ENCODE results near the gene DDIT4.

DDIT4 gene

DNA sequence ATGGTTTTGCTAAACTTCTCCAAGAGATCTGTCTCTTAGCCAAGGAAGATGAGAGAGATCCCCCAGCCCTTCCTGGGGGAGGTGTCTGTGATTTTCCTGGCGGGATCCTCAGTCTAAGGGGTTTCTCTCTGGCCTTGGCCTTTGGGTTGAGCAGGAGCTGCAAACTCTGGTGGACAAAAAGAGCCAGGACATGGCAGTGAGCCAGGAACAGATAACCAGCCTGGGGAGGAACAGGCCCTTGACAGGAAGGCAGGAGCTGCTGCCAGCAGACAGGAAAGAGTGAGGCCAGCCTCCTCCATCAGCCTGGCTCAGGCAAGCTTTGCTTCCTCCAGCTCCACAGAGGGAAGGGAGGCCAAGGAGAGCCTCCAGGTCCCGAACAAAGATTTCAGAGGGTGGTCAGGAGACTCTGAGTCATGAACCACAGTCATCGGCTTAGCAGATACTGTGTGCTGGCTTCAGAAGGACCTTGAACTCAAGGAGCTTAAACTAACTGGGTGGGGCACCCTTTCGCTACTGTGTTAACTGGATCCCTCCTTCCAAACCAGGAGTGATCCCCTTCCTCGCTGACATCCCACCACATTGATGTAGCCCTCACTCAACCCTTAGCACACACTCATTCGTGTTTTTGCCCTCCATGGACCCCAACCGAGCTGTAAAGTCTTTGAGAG, 34.7 kb downstream of the DDIT4 start:
- no peak for TF ChIP-seq CTCF (IDR thresholded peaks at IDR 0.05; ENCODE audit: low read depth, low read length, missing control alignments)
- no peak overlapping the region for H3K4me3 ChIP-seq (ENCODE audit: low read depth, low read length)
- DNase-seq (ENCODE audit: low read depth): no peak
- in situ Hi-C loops (cut with HindIII; ENCODE audit: low sequenced_read_pairs): loop anchor here (25.0 kb wide), 1 partner anchor 421 kb away; no protein-coding TSS in a partner anchor

- no peak for TF ChIP-seq CTCF (IDR thresholded peaks at IDR 0.05; ENCODE audit: low read depth, low read length, missing control alignments)
- in situ Hi-C loops (cut with HindIII; ENCODE audit: low sequenced_read_pairs): loop anchor here (25.0 kb wide), 1 partner anchor 422 kb away; no protein-coding TSS in a partner anchor
- no peak overlapping the region for H3K4me3 ChIP-seq (ENCODE audit: low read depth, low read length)
- DNase-seq (ENCODE audit: low read depth): no peak
These were observed 35.8 kb downstream of the DDIT4 start for GRCh38 chr10:72309290-72310240.

- in situ Hi-C loops (cut with HindIII; ENCODE audit: low sequenced_read_pairs): loop anchor here (25.0 kb wide), 1 partner anchor 423 kb away; no protein-coding TSS in a partner anchor
- H3K4me3 ChIP-seq (ENCODE audit: low read depth, low read length): no peak overlapping the region
- no peak for DNase-seq (ENCODE audit: low read depth)
- no peak for TF ChIP-seq CTCF (IDR thresholded peaks at IDR 0.05; ENCODE audit: low read depth, low read length, missing control alignments)
These were observed 36.5 kb downstream of the DDIT4 start for GRCh38 chr10:72310241-72310633.

DNA sequence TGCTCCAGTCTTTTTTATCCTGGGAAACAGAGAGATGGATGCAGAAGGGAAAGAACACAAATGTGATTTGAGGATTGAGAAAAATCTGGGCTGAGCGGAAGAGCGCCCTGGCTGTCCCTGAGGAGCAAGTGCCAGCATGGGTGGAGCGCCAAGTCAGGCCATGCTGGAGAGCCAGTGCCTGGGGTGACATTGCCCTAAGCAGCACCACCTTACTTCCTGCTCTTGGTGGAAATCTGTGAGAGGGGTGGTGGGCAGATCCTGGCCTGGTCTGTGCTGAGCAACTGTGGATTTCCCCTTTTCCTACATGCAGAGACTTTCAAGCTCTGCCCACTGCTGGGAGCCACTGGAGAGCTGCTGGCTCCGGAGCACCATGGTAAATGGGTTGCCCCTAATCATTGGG, 36.9 kb downstream of the DDIT4 start:
- DNase-seq (ENCODE audit: low read depth): no peak
- in situ Hi-C loops (cut with HindIII; ENCODE audit: low sequenced_read_pairs): loop anchor here (25.0 kb wide), 1 partner anchor 423 kb away; no protein-coding TSS in a partner anchor
- TF ChIP-seq CTCF (IDR thresholded peaks at IDR 0.05; ENCODE audit: low read depth, low read length, missing control alignments): no peak
- no peak overlapping the region for H3K4me3 ChIP-seq (ENCODE audit: low read depth, low read length)

- no peak for DNase-seq (ENCODE audit: low read depth)
- in situ Hi-C loops (cut with HindIII; ENCODE audit: low sequenced_read_pairs): loop anchor here (25.0 kb wide), 1 partner anchor 424 kb away; no protein-coding TSS in a partner anchor
- TF ChIP-seq CTCF (IDR thresholded peaks at IDR 0.05; ENCODE audit: low read depth, low read length, missing control alignments): no peak
- H3K4me3 ChIP-seq (ENCODE audit: low read depth, low read length): no peak overlapping the region
These were observed 37.9 kb downstream of the DDIT4 start for GRCh38 chr10:72311667-72312066.

- in situ Hi-C loops (cut with HindIII; ENCODE audit: low sequenced_read_pairs): loop anchor here (25.0 kb wide), 1 partner anchor 426 kb away; no protein-coding TSS in a partner anchor
- H3K4me3 ChIP-seq (ENCODE audit: low read depth, low read length): no peak overlapping the region
These were observed 39.2 kb downstream of the DDIT4 start for GRCh38 chr10:72312865-72313391.

More at GRCh38 chr10:72312865-72313391, 39.2 kb downstream of the DDIT4 start:
- no peak for TF ChIP-seq CTCF (IDR thresholded peaks at IDR 0.05; ENCODE audit: low read depth, low read length, missing control alignments)
- DNase-seq (ENCODE audit: low read depth): no peak

Data from astrocyte of the cerebellum (primary cell).